NCI-H774 (cell line): ENCODE data around the gene KCNQ1.

Experiments
- DNase-seq: peaks from one replicate; lab custom pipeline; 2025; lab: John Stamatoyannopoulos, UW

The KCNQ1 gene

DNA sequence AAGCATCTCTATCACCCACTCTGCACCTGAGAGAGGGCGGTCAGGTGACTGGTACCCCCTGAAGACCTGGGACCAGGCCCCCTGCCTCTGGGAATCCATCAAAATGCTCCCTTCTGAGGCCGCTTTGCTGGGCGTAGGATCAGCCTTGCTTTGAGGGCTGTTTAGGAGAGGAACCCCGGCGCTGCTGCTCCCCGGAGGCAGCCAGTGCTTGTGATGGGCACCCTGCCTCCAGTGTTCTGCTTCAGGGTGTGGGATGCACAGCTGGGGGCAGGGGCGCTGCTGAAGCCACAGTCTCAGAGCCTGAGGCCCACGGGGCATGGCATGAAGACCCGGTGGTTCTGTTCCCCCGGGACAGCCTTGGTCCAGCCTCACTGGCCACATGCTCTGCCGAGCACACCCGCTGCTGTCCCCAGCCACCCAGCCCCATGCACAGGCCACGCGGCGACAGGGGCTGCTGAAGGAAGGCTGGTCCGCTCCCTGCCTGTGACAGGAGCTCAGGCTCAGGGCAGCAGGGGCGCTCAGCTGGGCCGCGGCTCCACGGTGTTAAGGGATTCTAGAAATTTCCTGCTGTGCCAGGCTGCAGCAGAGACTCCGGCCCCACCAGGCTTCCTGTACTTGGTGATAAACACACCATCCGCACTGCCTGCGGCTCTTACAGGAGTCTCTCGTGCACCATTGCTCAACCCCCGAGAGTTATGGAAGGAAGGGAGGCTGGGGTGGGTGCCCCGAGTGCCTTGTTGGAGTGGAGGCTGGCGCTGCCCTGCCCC lies 91.0 kb downstream of the KCNQ1 start:
- DNase-seq: no peak

DNA sequence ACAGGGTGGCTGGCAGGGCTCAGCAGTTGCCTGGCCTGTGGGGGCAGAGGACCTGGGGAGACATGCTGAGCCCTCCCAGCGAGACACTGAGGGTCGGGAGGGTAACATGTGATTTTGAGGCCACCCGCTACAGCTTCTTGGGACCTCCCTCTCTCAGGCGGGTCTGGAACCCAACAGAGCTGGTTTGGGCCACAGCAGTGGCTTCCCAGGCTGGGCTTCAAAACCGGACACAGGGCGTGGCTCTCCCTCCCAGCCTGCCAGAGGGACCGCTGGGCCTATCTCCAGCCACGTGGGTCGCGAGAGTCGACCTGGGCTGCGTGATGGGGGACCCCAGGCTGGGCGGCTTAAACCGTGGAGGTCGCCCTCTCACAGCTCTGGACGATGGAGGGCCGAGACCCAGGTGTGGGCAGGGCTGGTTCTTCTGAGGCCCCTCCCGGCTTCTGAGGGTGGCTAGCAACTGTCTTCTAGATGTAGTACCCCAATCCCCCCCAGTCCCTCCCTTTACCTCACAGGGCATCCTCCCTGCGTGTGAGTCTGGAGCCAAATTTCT lies 91.7 kb downstream of the KCNQ1 start:
- DNase-seq: no peak

DNA sequence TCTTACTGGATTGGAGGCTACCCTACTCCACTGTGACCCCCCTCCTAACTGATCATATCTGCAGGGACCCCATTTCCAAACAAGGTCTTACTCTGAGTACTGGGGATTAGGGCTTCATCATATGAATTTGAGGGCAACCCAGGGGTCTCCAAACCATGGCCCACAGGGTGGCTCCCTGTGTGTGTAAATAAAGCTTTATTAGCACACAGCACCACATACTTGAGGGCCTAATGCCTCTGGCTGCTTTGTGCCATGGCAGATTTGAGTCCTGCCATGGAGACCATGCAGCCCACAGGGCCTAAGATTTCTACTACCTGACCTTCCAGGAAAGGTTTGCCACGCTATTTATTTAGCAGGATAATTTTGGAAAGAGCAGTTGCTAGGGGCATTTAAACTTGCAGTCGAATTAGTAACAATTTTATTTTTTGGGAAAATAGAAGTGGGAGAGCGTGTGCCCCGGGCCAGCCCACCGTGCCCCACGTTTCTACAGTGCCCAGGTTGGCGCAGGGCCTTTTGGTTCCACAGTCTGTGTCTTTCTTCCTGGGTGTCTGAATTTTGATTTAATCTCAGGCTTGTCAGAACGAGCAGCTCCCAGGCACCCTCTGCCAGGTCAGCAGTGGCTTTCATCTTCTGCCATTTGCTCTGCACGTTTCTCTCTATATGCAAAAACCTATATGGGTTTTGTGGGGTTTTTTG lies 92.3 kb downstream of the KCNQ1 start:
- DNase-seq: no peak

DNA sequence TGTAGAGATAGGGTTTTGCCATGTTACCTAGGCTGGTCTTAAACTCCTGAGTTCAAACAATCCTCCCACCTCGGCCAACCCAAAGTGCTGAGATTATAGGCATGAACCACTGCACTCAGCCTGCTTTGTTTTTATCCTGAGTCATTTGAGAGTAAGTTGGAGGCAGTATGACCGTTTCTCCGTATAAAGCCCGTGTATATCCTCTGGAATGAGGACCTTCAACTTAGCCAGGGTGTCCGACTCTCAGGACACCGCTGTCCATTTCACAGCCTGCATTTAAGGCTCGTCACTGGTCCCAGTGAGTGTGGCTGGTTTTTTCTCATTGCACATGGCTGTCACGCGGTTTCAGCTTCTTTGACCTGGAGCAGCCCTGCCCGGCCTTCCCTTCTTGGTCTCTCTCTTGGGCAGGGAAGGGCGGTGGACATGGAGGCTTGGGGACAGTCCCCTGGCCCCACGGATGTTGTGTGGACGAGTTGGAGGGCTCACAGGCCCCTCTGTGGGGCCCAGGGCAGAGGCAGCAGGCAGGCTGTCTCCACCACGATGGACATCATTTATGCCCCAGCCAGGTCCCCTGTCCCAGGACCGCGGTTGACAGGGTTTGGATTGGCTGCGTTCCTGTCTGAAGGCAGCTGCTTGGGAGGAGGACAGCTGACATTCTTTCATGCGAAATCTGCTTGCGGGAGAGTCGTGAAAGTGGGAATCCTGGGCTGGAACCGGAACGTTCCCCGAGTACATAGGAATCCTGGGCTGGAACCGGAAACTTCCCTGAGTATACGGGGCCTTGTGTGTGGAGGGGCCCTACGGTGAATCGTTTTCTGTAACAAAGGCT lies 93.3 kb downstream of the KCNQ1 start:
- no peak for DNase-seq

DNA sequence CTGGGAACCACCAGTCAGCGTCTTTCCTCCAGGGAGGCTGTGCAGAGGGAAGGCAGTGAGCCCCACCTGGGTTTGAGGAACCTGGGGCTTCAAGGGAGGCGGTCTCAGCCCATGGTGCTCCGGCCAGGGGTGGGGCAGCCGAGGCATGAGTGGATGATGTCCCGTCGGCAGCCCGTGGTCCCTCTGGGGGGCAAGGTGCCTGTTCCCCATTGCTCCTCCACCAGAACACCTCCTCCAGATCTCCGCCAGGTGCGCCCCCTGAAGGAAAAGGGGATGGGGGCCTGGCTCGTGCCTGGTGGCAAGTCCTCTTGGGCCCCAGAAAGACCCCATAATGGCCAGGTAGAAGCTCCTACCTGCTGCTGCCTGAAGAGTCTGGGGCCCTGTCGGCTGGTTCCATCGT lies 94.1 kb downstream of the KCNQ1 start:
- DNase-seq: no peak

DNA sequence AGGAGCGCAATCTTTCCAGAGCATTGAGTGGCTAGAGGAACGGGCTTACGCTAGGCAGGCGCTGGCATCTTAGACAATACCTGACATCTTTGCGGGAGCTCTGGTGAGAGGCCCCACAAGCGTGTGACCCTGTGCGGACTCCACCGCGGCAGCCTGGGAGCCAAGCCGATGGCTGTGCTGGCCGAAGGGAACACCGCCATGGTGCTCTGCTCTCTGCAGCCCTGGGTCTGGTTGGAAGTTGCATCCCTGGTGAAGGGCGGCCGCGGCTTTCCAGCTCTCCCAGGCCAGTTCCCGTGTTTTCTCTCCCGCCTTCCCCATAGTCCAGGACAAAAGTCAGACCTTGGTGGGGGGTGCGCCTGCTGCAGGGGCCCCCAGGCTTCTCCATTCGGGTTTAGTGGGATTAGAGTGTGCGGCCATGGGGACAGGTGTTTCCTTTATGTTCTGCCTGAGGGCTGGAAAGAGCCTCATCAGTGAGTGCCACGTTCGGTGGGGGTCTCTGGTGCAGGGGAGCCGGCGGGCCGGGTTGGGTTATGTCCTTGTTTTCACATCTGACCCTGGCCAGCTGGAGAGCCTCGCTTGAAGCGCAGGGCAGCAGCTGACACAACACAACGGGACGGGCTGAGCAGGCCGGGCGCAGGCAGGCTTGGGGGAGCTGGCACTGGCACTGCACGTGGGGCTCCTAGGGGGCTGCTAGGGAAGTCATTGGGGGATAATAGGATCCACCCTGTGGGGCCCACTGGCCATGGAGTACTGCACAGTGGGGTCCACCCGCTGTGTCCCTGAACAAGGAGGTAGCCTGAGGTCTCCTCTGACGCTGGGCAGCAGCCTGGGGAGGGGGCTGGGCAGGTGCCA lies 94.8 kb downstream of the KCNQ1 start:
- DNase-seq: no peak

DNA sequence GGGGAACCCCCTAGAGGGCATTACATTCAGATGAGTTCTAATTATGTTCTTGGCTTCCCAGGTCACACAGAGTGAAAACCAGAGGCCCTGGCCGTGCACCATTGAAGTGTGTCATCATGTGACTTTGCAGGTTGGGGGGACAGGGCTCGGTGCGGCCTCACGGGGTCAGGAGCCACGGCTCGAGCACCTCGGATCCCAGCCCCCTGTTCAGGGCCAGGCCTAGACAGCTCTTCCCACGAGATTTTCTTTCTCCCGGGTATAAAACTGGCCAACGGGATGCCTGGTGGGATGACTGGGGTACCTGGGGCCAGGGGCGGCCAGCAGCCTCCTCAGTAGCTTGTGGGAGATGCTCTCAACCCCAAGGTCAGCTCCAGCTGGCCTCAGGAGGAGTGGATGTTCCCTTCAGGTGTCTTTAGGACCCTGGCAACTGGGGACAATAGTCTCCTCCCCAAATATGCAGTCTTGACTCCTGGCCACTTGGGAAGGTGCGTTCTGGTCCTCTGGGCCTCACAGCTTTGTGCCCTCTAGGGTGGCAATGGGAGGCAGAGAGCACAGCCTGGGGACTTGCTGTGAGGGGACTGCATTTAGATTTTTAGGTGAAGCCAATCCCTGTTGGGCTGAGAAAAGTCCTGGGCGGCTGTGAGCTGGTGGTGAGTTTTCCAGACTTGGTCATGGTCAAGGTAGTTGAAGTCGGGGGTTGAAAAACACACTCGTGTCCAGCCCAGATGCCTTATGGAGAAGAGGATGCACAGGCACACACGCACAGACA lies 95.6 kb downstream of the KCNQ1 start:
- no peak for DNase-seq

DNA sequence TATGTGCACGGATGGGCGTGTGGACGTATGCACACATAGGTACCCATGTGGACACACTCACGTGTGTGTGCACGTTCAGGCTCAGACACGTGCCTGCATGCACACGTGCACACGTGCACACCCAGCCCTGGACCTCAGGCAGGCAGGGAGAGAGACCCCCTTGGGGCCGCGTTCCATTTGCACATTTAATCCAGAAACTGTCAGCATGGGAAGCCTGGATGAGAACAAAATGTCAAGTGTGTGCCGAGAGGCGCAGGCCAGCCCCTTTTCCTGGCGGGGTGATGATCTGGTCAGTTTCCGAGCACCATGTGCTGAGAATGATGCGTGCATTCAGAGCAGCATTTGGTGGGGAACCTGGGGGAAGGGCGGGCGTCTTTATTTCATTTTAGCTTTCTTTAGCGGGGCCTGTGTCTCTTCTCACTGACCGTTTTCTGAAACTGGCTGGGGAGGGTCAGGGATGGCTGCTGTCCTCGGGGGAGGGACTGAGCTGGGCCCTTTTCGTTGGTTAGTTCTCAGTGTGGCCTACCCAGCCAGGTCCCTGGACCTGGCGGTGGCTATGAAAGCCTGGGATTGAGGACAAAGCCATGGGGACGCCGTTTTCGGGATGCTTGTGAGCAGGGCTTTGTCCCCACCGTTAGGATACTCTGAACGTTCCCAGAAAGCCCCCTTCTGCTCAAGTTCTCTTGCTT lies 96.3 kb downstream of the KCNQ1 start:
- no peak for DNase-seq

DNA sequence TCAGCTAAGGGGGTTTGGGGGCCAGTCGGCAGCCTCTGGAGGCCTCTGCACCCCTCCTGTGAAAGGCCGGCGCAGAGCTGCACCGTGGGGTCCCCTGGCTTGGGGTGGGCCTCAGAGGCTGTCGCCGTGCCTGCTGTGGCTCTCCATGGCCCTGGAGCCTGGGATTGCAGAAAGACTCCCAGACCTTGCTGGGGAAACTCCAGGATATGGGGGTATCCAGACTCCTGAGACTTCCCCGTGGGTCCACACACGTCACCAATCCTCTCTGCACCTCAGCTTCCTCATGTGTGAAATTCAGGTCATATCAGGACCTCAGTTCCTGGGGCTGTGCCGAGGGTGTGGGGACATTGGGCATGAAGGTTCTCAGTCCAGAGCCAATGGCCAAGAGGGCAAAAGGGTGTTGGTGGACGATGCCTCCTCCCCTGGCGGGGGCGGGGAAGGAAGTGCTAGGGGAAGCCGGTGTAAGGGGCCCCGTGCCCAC lies 97.1 kb downstream of the KCNQ1 start:
- no peak for DNase-seq

DNA sequence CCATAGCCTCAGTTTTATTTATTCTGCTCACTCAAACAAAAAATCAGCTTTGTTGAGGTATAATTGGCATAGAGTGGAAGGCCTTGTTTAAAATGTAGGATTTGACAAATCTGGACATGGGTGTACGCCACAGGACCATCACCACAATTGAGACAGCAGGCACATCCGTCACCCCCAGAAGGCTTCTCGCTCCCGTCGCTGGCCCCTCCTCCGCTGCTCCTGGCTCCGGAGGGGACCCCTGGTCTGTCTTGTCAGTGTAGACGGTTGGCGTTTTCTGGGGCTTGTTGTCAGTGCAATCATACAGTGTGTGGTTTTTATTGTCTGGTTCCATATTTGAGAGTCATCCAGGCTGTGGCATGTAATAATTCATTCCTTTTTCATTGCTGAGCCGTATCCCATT lies 97.6 kb downstream of the KCNQ1 start:
- DNase-seq: no peak

DNA sequence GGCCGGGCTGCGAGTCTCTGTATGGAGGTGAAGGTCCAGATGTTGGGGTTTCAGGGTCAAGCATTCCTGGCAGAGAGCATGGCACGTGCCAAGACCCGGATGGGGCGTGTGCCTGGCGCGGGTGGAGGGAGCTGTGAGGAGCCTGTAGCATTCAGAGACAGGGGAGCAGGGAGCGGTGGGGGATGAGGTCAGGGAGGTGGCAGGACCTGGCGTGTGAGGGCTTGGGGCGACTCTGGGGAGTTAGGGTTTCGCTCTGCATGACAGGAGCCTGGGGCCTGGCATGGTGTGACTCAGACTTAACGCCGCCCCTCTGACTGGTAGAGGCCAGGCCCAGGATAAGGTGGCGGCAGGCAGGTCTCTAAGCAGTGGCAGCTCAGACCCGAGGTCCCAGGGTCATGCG lies 103.0 kb downstream of the KCNQ1 start:
- no peak for DNase-seq

DNA sequence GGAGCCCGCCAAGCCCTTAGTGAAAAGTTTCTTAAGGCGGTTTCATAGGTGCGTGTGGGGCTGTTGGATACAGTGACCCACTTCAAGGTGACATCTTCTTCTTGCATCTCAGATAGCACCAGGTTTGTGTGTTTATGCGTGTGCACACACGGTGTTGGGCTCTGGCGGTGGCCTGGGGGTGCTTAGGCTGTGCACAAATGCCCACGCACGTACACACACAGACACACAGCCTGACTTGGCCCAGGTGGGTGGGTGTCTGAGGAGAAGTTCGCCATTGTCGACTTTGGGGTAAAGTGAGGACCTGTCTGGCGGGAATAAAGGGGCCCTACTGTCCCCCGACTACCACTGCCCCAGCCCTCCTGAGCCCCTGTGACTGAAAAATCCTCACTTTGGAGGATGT lies 103.8 kb downstream of the KCNQ1 start:
- DNase-seq: no peak

DNA sequence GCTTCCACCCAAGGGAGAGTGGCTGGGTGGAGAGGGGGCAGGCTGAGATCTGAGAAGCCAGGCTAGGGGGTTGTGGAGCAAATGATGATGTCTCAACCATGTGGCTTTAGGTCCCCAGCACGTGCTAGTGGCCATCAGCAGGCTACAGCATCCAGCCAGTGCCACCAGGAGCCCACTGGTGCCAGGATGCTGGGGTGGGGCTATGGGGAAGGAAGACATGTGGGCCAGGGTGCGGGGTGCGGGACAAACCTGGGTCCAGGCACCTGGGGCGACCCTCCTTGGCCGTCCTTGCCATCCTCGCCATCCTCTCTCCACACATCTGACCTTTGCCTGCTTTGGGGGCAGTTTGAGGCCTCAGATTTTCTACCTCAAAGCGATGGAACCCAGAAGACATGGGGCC lies 104.3 kb downstream of the KCNQ1 start:
- no peak for DNase-seq

DNA sequence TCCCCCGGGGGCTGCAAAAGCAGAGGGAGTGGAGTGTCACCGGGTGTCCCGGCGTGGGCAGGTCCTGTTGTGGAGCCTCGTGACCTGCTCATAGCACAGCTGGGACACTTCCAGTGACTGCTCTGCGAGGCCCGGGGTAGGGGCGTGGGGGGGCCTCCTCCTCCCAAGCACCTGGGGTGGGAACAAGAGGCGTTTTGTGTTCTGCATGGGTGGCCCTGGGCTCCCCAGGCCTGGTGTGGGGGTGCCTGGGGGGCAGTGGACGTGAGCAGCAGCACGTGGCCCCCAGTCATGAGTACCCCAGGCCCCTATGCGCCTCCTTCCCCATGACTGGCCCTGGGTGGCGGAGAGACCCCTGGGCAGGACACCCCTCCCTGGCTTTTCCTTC lies 104.7 kb downstream of the KCNQ1 start:
- DNase-seq: no peak

DNA sequence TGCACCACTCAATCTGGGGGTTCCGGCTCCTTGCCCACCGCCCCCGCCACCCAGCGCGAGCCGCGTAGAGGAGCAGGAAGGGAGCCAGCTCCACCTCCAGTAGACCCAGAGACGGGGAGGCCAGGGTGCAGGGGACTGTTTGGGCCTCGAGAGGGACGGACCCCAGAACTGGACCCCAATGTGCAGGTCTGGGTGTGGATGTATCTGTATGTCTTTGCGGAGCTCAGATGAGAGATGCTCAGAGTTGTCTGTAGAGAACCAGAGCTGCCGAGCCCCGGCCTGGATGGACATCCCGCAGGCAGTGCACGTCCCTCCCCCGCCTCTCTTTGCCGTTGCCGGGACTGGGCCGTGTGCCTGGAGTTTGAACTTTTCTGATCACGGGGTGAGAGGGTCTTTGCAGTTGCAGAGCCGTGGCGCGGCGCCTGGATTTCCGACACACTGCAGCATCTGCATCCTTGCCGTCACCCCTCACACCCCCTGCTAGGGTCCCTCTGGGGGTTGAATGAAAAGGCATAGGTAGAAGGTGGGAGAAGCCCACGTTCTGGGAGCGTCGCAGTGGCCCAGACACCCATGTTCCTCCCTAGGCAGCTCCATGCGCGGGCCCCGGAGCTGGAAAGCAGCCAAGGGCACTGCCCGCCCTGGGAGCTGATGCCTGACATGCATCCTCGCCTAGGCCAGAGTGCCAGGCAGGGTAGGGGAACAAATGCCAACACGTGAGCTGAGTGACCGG lies 105.2 kb downstream of the KCNQ1 start:
- no peak for DNase-seq

DNA sequence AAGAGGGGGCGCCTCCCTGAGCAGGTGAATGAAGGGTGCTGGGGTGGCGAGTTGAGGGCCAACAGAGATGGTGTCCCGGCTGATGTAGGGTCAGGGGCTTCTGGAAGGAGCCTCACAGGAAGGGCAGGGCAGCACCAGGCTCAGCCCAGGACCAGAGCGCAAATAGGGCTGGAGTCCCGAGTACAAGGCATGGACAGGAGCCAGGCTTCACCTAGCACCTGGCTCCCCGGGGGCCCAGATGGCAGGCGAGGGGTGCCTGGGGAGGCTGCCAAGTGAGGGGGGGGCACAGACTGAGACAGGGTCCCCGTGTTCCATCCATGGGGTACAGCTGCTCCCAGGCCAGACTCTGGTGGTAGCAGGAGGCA lies 105.8 kb downstream of the KCNQ1 start:
- DNase-seq: no peak

DNA sequence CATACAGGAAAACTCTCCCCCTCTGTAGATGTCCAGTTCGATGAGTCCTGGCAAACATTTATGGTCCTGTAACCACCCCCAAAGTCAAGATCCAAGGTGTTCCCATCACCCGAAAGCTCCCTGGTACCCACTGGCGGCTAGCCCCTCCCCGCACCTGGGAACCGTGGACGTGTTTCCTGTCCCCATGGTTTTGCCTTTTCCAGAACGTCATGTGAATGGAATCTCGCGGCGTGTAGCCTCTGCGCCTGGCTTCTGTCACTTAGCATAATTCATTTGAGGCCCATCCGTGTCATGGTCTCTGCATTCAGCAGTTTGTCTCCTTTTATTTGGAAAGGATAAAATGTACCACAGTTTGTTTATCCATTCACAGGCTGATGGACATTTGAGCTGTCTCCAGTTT lies 106.3 kb downstream of the KCNQ1 start:
- DNase-seq: no peak

DNA sequence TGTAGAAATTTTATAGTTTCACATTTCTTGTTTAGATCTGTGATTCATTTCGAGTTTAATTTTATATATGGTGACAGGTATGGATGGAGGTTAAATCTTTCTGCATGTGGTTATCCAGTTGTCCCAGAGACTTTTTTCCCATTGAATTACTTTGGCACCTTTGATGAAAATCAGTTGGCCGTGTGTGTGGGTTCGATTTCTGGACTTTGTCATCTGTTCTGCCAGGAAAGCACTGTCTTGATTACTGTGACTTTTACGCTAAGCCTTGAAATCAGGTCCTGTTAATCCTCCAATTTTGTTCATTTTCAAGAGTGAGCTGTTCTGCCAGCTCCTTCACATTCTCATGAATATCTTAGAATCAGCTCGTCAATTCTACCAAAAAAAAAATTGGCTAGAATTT lies 107.4 kb downstream of the KCNQ1 start:
- DNase-seq: no peak

DNA sequence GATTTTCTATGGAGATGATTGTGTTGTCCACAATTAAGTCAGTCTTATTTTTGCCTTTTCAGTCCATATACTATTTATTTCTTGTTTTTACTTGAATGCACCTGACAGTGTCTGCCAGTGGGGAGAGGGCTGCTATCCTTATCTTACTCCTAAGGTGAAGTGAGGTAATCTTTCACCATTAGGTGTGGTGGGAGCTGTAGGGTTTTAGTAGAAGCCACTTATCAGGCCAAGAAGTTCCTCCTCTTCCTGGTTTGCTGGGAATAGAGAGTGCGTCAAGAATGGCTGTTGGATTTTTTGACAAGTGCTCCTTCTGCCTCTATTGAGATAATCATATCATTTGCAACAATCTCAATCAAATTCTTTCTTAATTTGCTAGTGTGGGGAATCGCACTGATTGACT lies 108.4 kb downstream of the KCNQ1 start:
- no peak for DNase-seq

DNA sequence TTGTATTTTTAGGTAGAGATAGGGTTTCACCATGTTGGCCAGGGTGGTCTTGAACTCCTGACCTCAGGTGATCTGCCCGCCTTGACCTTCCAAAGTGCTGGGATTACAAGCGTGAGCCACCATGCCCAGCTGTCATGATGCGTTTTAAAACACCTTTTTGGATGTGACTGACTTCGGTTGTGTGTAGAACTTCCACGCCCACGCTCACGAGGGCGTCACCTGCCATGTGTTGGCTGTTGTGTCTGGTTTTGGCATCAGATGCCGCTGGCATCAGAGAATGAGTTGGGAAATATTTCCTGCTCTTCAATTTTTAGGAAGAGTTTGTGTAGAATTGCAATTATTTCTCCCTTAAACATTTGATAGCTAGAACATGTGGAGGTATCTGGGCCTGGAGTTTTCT lies 109.1 kb downstream of the KCNQ1 start:
- no peak for DNase-seq
